ENCODE data around the gene LTBP2.

The LTBP2 gene

DNA sequence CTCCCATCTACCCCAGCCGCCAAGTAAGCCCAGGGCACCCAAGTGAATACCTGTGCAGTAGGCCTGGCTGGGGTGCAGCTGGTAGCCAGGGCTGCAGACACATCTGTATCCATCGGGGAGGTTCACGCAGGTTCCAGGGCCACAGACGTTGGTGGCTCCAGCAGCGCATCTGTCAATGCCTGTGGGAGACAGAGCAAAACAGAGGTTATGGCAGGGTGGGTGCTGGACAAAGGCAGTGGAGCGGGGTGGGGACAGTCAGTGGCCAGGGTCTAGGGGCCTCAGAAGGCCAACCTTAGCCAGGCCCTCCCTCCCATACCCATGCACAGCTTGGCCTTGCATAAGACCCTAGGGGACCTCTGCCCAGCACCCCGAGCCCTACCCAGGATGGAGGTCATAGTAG, 89.3 kb downstream of the LTBP2 start:
- DNase-seq: no peak

DNA sequence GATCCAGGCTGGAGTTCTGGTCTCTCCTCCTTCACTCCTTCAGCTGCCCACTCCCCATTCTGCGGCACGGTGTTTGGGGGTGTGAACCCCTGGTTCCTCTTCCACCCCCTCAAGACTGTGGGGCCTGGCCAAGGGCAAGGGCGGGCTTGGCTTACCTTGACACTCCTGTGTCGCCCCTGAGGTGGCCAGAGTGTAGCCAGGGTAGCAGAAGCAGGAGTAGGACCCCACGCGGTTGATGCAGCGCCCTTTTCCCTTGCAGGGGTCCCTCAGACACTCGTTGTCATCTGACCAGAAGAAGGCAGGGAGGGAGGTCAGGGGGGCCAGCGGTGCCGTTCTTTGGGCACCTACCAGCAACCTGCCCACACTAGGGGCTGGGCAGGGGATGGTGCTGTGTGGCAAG, 90.3 kb downstream of the LTBP2 start:
- DNase-seq: no peak

DNA sequence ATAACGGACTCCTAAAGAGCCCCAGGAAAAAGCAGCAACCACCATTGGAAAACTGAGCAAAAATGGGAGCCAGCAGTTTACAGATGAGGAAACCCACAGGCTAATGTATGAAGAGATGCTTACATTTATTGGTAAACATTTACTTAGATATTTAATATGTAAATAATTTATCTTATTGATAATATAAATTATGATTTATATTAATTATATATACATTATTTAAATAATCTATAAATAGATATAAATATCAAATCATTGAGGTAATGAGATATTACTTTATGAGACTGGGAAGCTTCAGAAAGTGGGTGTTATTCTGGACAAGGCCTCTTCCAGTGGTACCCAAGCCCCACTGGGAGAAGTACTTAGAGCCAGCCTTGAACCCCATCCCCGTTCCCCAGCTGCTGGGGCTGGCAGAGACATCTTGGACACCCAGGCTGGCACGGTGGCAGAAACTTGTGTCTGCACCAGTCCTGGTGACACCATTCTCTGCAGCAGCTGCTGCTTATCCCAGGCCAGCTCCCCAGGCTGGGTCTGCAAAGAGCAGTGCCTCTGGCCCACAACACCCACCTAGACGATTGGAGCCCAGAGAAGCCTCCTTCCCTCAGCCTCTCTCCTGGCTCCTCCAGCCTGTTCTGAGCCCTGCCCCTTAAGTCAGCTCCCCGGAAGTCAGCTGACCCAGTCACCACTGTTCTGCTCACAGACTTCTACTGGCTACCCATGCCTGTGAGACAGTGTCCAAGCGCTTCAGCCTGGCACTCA, 92.5 kb downstream of the LTBP2 start:
- DNase-seq: no peak

GRCh38 chr14:74518221-74518620, 93.8 kb downstream of the LTBP2 start:
- DNase-seq: no peak

DNA sequence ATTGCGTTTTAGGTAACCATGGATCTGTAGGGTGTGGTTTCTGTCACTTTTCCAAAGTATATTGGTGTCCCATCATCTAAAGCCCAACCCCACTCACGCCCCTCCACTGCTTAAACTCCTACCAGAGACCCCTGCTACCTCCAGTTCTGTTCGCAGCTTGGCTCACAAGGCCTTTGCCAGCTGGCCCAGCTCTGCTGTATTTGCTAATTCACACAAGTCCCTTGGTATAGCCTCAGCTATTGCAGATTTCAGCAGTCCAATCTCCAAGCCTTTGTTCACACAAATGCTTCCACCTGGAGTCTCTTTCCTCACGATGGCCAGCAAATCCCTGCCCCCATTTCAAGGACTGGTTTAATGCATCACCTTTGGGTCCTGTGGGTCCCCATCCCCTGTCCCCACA, 94.3 kb downstream of the LTBP2 start:
- DNase-seq: no peak

DNA sequence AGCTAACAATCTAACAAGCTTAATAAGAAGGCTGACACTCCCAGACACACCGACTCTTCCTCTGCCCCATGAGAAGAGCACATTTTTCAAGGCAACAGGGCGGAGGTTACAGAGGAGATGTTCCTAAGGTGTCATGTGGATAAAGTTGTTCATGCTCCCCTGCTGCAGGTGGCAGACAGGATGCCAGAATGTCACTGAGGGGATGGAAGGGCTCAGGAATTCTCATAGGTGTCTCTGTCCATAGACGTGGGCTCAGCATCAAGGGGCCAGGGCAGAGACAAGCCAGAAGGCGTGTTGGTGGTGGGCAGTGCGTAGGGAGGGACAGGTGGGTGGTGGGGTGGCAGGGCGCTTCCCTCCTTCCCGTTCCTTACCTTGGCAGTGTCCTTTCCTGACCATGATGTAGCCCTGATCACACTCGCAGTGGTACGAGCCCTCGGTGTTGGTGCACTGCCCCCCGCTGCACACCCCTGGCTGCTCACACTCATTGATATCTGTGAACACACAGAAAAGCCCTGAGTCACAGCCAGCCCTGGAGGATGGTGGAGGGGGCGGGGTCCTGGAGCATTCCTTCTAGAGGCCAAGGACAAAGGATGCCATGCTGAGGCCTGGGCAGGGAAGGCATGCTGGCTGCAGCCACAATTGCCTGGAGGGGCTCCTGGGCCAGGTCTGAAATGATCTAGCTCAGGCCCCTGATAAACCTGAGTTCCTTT, 95.4 kb downstream of the LTBP2 start:
- no peak for DNase-seq

DNA sequence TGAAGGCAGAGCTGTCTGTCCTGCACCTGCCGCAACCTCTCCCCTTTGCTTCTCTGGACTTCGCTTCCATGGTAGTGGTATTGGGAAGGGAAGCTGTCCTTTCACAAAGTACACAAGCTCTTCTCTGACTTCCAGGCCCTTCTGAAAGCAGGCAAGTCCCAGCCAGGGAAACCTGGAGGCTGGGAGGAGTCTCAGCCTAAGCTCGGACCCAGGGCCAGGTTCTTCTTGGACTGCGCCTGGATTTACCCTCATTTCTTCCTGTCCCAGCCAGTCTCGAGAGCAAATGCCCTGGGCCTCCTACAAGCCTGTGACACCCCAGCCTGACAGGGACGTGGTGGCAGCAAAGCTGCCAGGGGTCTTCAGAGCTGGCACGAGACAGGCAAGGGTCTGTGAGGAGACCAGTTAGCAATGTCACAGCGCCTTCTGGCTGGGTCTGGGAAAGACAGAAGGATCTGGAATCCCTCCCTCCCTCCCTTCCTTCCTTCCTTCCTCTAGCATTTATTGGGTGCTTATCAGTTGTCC, 96.1 kb downstream of the LTBP2 start:
- DNase-seq: no peak

- DNase-seq: peak in 1 of 2 experiments; percentile 31
Measured at GRCh38 chr14:74514471-74514941, 97.5 kb downstream of the LTBP2 start.

DNA sequence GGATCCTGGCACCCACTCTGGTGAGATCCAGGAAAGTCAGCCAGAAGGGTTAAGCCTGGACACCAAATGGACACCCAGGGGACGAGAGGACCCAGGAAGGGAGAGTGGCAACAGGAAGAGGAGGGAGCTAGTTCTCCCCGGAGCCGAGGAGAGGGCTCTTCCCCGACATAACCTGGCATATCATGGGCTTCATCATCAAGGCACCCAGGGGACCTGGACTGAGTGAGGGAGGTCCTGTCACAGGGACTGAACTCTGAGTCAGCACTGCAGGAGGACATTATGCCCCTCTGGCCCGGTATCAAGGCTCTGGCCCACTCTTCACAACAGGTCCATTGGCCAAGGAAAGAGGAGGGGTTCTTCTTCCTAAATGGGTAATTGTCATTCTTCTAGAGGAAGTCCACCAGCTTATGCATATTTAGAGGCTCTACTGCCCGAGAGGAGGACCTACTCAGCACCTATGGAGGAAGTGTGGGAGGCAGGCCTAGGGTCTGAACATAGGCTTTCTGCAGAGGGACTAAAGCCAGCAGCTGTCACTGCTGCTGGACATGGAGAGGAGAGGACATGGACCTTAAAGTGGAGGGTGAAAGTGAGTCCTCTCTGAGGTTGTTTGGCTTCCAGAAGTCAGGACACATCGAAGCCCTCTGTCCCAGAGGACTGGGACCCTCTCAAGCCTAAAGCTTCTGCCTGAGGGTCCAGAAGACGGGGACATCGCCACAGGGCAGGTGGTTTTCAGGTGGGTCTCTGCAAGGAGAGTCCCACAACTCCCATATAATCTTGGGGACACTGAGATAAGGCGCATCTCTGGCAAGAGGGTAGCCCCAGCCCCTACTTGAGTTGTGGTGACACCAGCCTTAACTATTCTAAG, 99.8 kb downstream of the LTBP2 start:
- DNase-seq: no peak

GRCh38 chr14:74510959-74511409, 101.1 kb downstream of the LTBP2 start:
- DNase-seq: no peak

DNA sequence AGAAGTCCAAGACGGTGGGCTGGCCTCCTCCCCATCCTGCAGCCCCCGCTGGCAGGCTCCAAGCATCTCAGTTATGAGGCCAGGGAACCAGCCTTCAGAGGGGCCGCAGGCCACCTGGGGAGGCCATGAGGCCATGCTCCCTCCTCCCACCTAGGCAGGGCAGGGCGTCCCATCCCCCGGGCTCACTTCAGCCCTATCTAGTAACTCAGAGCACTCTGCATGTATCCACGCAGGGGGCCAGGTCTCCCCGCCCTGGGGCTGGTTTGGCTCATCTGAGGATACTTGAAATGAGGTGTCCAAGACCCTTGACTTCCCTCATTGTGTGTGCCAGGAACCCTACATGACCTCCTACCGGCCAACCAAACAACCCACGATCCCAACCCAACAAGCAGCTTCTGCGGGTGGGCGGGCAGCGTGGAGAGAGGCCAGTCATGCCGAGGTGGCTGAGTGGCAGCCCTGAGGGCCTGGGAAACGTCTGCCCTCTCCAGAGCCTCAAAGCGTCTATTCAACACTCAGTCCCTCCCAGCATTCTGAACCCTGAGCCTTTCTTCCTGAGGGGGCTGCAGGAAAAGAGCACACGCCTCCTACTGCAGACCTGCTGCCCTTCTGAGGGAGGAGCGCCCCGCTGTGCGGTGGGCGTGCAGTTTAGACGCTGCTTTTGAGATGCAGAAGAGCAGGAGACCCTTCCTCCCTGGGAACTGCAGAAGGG, 101.7 kb downstream of the LTBP2 start:
- no peak for DNase-seq

GRCh38 chr14:74509587-74510222, 102.3 kb downstream of the LTBP2 start:
- no peak for DNase-seq

DNA sequence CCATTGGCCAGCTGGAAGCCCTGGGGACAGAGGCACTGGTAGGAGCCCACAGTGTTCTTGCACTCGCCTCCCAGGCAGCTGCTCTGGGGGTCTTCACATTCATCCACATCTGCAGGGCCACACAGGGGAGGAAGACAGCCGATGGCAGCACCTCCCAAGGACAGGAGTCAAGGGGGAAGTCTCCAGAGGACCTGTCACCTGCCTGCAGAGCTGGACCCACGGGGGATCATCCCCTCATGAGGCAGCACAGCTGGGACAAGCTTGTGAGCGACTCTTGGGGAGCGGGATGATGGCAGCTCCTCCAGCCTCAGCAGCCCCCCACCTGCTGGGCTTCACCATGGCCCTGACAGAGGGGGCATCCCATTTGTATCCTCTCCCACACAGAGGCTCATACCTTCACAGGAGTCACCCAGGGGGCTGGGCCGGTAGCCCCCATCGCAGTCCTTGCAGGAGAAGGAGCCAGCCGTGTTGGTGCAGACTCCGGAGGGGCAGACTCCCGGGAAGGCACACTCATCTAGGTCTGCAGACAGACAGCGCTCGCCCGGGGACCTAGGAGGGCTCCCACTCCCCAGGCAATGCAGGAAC, 103.1 kb downstream of the LTBP2 start:
- no peak for DNase-seq

- no peak for DNase-seq
Measured at GRCh38 chr14:74508292-74508731, 103.7 kb downstream of the LTBP2 start.

- no peak for DNase-seq
Measured at GRCh38 chr14:74507840-74508239, 104.2 kb downstream of the LTBP2 start.

GRCh38 chr14:74507085-74507484, 105.0 kb downstream of the LTBP2 start:
- no peak for DNase-seq

GRCh38 chr14:74506411-74506851, 105.6 kb downstream of the LTBP2 start:
- no peak for DNase-seq

GRCh38 chr14:74505831-74506230, 106.2 kb downstream of the LTBP2 start:
- no peak for DNase-seq

DNA sequence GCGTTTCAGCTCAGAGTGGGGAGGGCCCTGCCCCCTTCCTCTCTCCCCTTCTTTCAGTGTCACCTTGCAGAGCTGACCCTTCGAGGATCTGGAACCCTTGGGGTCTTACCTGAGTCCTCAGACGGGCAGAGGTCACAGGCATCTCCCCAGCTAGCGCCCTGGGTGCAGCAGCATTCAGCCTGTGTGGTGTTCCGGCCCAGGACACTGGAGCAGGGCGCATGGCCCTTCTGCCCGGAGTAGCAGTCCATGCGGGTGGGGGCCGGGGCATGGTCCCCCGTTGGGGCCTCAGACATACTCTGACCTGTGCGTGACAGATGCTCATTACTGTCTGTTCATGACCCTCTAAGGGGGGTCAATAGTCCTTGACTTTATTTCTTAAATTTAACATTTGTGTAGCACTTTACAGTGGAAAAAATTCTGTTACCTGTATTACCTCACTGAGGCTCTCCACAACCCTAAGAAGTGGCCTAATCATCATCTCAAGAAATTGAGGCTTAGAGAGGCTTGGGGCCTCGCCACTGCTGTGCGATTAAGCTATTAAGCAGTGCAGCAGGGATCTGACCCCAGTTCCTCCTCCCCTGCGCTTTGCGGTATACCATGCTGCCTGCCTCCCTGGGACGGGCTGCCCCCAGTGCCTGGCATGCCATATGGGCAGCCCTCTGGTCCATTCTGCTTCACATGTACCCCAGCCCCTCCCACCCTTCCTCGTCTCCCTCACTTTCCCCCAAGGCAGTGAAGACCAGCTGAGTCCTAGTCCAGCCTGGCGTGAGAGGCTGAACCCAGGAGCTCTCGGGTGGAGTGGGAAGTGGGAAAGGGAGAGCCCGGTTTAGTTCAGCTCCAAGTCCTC, 106.9 kb downstream of the LTBP2 start:
- DNase-seq: no peak

DNA sequence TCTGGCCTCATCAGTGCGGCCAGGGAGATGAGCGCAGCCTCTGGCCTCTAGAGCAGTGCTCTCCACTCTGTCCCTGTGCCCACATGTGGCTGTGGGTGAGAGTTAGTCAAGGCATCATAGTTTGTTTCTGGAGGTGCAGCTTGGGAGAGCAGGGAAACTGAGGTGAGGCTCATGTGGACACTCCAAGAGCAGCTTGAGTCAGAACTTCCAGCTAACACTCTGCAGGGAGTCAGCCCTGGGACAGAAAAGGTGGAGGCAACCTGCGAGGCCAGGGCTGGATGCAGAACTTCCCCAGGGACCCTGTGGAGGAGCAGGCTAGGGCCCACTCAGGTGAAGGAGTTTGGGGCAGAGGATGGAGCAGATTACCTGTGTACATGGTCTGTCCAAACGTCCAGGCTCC, 107.6 kb downstream of the LTBP2 start:
- DNase-seq: no peak

All from activated CD4-positive, alpha-beta T cell treated with anti-CD3 and anti-CD28 coated beads, Interleukin-2, amount 50 U/mL, for 48 hours (primary cell).